MV-4-11 (cell line): ENCODE measurements around the gene SLC14A1.

Experiments
- DNase-seq: peaks from one replicate; lab custom pipeline; 2025; lab: John Stamatoyannopoulos, UW

SLC14A1 gene

GRCh38 chr18:45722899-45723298, 1.1 kb upstream of the SLC14A1 start:
- DNase-seq = peak; percentile 63

GRCh38 chr18:45724601-45725000, 620 bp downstream of the SLC14A1 start:
- DNase-seq = no peak

GRCh38 chr18:45725336-45725735, 1.4 kb downstream of the SLC14A1 start:
- DNase-seq = no peak

GRCh38 chr18:45726603-45727002, 2.6 kb downstream of the SLC14A1 start:
- DNase-seq = no peak

GRCh38 chr18:45727068-45727467, 3.1 kb downstream of the SLC14A1 start:
- DNase-seq = no peak

- DNase-seq = no peak
Measured at GRCh38 chr18:45728336-45729010, 4.5 kb downstream of the SLC14A1 start.

GRCh38 chr18:45730832-45731575, 7.0 kb downstream of the SLC14A1 start:
- DNase-seq = no peak

- DNase-seq = no peak
Measured at GRCh38 chr18:45731716-45732115, 7.7 kb downstream of the SLC14A1 start.

- DNase-seq = no peak
Measured at GRCh38 chr18:45733535-45733934, 9.6 kb downstream of the SLC14A1 start.

GRCh38 chr18:45734505-45734904, 10.5 kb downstream of the SLC14A1 start:
- no peak for DNase-seq

GRCh38 chr18:45734944-45735343, 11.0 kb downstream of the SLC14A1 start:
- no peak for DNase-seq

- no peak for DNase-seq
Measured at GRCh38 chr18:45738660-45739059, 14.7 kb downstream of the SLC14A1 start.

- no peak for DNase-seq
Measured at GRCh38 chr18:45739268-45739667, 15.3 kb downstream of the SLC14A1 start.

GRCh38 chr18:45739848-45740247, 15.9 kb downstream of the SLC14A1 start:
- no peak for DNase-seq

- DNase-seq = no peak
Measured at GRCh38 chr18:45741056-45741455, 17.1 kb downstream of the SLC14A1 start.

- DNase-seq = no peak
Measured at GRCh38 chr18:45745817-45746461, 22.0 kb downstream of the SLC14A1 start.

GRCh38 chr18:45748501-45748900, 24.5 kb downstream of the SLC14A1 start:
- DNase-seq = no peak

GRCh38 chr18:45749918-45750689, 26.1 kb downstream of the SLC14A1 start:
- no peak for DNase-seq

GRCh38 chr18:45751766-45752165, 27.8 kb downstream of the SLC14A1 start:
- peak; percentile 24 for DNase-seq

GRCh38 chr18:45752681-45753080, 28.7 kb downstream of the SLC14A1 start:
- no peak for DNase-seq

GRCh38 chr18:45753286-45753685, 29.3 kb downstream of the SLC14A1 start:
- DNase-seq = no peak

GRCh38 chr18:45755934-45756333, 32.0 kb downstream of the SLC14A1 start:
- peak; percentile 8 for DNase-seq
